Measurements from ENCODE around the gene FAP. TPM values are rescaled to one million over a fixed set of nuclear protein-coding genes. Genes with fewer than 3 reads are reported as not detected.

FAP gene
- total RNA-seq, 1 donor from 2014 or later, result 1.1 TPM

DNA sequence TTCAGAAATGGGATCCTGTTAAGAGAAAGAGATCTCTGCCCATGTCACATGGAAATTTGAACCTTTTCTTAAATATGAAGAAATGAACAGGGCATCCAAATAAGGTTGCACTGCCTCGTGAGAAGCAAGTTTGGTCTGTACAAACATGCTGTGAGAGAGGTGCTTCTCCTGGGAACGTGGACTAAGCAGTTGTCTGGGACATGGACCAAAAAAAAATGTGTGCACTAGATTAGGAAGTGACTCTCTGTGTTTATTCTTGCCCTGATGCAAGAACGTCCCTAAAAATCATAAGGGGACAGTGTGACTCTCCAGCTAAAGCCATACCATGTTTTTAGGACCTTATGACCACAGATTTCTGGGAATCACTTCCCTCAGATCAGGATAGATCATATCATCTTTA, 67.5 kb downstream of the FAP start:
- Histone ChIP-seq H3K27me3 (ENCODE audit: control insufficient read depth, insufficient read depth, low read length) (peaks cover 2% of the 10 kb centered on the region), H3K4me3 (ENCODE audit: low read depth, low read length) (no peak overlapping the region), H3K36me3 (ENCODE audit: control insufficient read depth, insufficient read depth, low read length) (no peaks in the 10 kb centered on the region)
- TF ChIP-seq CTCF (IDR thresholded peaks at IDR 0.05; ENCODE audit: insufficient read depth, low read length, severe bottlenecking), result no peak
- FAIRE-seq, result no peak
- DNase-seq (ENCODE audit: low read depth), result no peak

GRCh38 chr2:162174746-162175145, 68.5 kb downstream of the FAP start:
- no peak for FAIRE-seq
- Histone ChIP-seq H3K4me3 (ENCODE audit: low read depth, low read length) (no peak overlapping the region), H3K36me3 (ENCODE audit: control insufficient read depth, insufficient read depth, low read length) (no peaks in the 10 kb centered on the region), H3K27me3 (ENCODE audit: control insufficient read depth, insufficient read depth, low read length) (peaks cover 2% of the 10 kb centered on the region)
- no peak for TF ChIP-seq CTCF (IDR thresholded peaks at IDR 0.05; ENCODE audit: insufficient read depth, low read length, severe bottlenecking)
- no peak for DNase-seq (ENCODE audit: low read depth)

- peaks cover 2% of the 10 kb centered on the region for H3K27me3 ChIP-seq (ENCODE audit: control insufficient read depth, insufficient read depth, low read length)
- DNase-seq (ENCODE audit: low read depth), result no peak
- no peak overlapping the region for H3K4me3 ChIP-seq (ENCODE audit: low read depth, low read length)
- no peak for FAIRE-seq
- H3K36me3 ChIP-seq (ENCODE audit: control insufficient read depth, insufficient read depth, low read length), result no peaks in the 10 kb centered on the region
- no peak for TF ChIP-seq CTCF (IDR thresholded peaks at IDR 0.05; ENCODE audit: insufficient read depth, low read length, severe bottlenecking)
These were observed 70.4 kb downstream of the FAP start for GRCh38 chr2:162172802-162173370.

DNA sequence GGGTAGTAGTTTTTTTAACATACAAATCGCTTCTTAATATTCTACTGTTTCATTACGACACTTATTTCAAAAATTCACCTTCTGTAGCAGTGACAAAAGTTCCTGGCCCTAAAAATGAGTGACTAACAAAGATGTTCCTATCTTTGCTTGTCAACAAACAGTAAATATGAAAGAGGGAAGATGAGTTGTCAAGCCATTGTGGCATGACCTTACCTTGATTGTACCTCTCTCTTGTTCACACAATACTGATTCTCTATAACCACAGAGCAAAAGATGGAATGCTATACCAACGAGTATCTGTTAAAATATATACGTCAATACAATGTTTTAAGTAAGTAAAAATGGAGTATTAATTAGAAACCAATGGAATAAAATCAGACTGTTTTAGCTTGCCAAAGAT, 76.5 kb downstream of the FAP start:
- no peak for TF ChIP-seq CTCF (IDR thresholded peaks at IDR 0.05; ENCODE audit: insufficient read depth, low read length, severe bottlenecking)
- H3K36me3 ChIP-seq (ENCODE audit: control insufficient read depth, insufficient read depth, low read length), result no peaks in the 10 kb centered on the region
- DNase-seq (ENCODE audit: low read depth) (no peak), FAIRE-seq (no peak)
- H3K4me3 ChIP-seq (ENCODE audit: low read depth, low read length), result no peak overlapping the region
- peaks cover 2% of the 10 kb centered on the region for H3K27me3 ChIP-seq (ENCODE audit: control insufficient read depth, insufficient read depth, low read length)

GRCh38 chr2:162166174-162166573, 77.1 kb downstream of the FAP start:
- no peaks in the 10 kb centered on the region for H3K36me3 ChIP-seq (ENCODE audit: control insufficient read depth, insufficient read depth, low read length)
- H3K4me3 ChIP-seq (ENCODE audit: low read depth, low read length), result no peak overlapping the region
- DNase-seq (ENCODE audit: low read depth) (no peak), FAIRE-seq (no peak)
- peaks cover 1% of the 10 kb centered on the region for H3K27me3 ChIP-seq (ENCODE audit: control insufficient read depth, insufficient read depth, low read length)
- TF ChIP-seq CTCF (IDR thresholded peaks at IDR 0.05; ENCODE audit: insufficient read depth, low read length, severe bottlenecking), result no peak

GRCh38 chr2:162164802-162165201, 78.4 kb downstream of the FAP start:
- DNase-seq (ENCODE audit: low read depth), result no peak
- TF ChIP-seq CTCF (IDR thresholded peaks at IDR 0.05; ENCODE audit: insufficient read depth, low read length, severe bottlenecking), result no peak
- no peak for FAIRE-seq
- Histone ChIP-seq H3K36me3 (ENCODE audit: control insufficient read depth, insufficient read depth, low read length) (no peaks in the 10 kb centered on the region), H3K4me3 (ENCODE audit: low read depth, low read length) (no peak overlapping the region), H3K27me3 (ENCODE audit: control insufficient read depth, insufficient read depth, low read length) (no peaks in the 10 kb centered on the region)

All from bronchial epithelial cell (primary cell).